Gastroesophageal sphincter (tissue), 4 donors: ENCODE data around the gene BPIFA3. TPM values are rescaled to one million over a fixed set of nuclear protein-coding genes. Genes with fewer than 3 reads are reported as not detected.

Experiments
- ATAC-seq: fragments of 150-250 bp; one replicate; pipeline ENCODE4 v1.9.1; 2016; ENCODE audit warnings: mild to moderate bottlenecking, moderate library complexity
- H3K27ac ChIP-seq, 4 donors: fragments of 200-600 bp; sonication (generic) in 3 of 4; 1 replicate in 3 of 4; 2 replicates in 1 of 4; pipeline ENCODE4 v1.5.1; 2016 to 2019
- H3K27me3 ChIP-seq: fragments of 200-600 bp; sonication (generic); one replicate; pipeline ENCODE4 v1.5.1; 2019
- H3K36me3 ChIP-seq, 2 donors: fragments of 200-600 bp; sonication (generic); one replicate each; pipeline ENCODE4 v1.5.1; 2019; ENCODE audit warnings: control low read depth in 1 of 2
- H3K4me1 ChIP-seq, 3 donors: fragments of 200-600 bp; sonication (generic); 1 replicate in 2 of 3; 2 replicates in 1 of 3; pipeline ENCODE4 v1.5.1; 2016 to 2019; ENCODE audit warnings: control low read depth in 2 of 3
- H3K4me3 ChIP-seq, 2 donors: fragments of 200-600 bp; sonication (generic); one replicate each; pipeline ENCODE4 v1.5.1; 2019; ENCODE audit warnings: mild to moderate bottlenecking in 1 of 2, moderate library complexity in 1 of 2
- H3K9me3 ChIP-seq, 3 donors: fragments of 200-600 bp; sonication (generic); one replicate each; pipeline ENCODE4 v1.5.1; 2017 to 2019; ENCODE audit warnings: control low read depth in 2 of 3
- EP300 ChIP-seq: sonication (generic); formaldehyde crosslinking; IDR thresholded peaks from one replicate; pipeline ENCODE4 v1.6.1; 2017; ENCODE audit warnings: antibody characterized with exemption, mild to moderate bottlenecking
- POLR2A ChIP-seq, 2 donors: fragments of 450-650 bp; IDR thresholded peaks; one replicate each; pipeline ENCODE4 v1.6.1; 2017; ENCODE audit warnings: antibody characterized with exemption in 2 of 2, mild to moderate bottlenecking in 2 of 2, moderate library complexity in 1 of 2
- POLR2AphosphoS5 ChIP-seq: sonication (generic); formaldehyde crosslinking; IDR thresholded peaks from one replicate; pipeline ENCODE4 v1.6.1; 2017; ENCODE audit warnings: antibody characterized with exemption
- WGBS, 2 donors: methylation state at CpG; one replicate each; pipeline ENCODE4 v1.1.5; 2018; ENCODE audit warnings: low coverage in 1 of 2; 5-methylcytosine and 5-hydroxymethylcytosine counted together
- total RNA-seq, 4 donors: library from RNA; depleted of rRNA; stranded (reverse); fragments of >200 nt; gene quantifications; one replicate each; pipeline ENCODE4 v1.1.0, GENCODE V29; 2016
- TF ChIP-seq, protein P1 (sequence below), 4 experiments: fragments of 200-600 bp in 2 of 4; fragments of 450-650 bp in 2 of 4; sonication (generic) in 1 of 4; IDR thresholded peaks; one replicate each; pipeline ENCODE4 v1.5.1; 2017 to 2019; ENCODE audit warnings: antibody characterized with exemption in 4 of 4, mild to moderate bottlenecking in 2 of 4, moderate library complexity in 2 of 4

The BPIFA3 gene
- total RNA-seq, 4 donors from 2014 or later: not detected

DNA sequence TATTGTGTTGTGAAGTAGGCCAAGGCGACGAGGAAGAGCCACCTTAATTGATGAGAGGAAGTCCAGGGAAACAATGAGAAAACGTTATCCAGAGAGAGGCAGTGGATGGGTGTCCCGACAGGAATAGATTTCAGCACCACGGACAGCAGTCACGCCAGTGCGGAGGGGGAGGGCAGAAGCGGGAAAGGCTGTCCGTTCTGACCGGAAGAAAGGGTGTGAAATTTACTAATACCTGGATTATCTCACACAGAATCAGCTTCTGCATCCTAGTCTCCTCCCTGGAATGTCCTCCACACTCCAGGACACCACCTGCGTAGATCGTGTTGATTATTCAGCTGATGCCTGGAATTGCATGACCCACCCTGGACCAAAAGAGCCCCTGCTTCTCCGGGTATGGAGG, 7.4 kb upstream of the BPIFA3 start:
- Histone ChIP-seq H3K4me3 (no peak overlapping the region), H3K36me3 (no peaks in the 10 kb centered on the region), H3K27me3 (peaks cover 70% of the 10 kb centered on the region), H3K4me1 (no peaks in the 10 kb centered on the region), H3K9me3 (no peaks in the 10 kb centered on the region), H3K27ac (no peak overlapping the region)
- TF ChIP-seq EP300 (no peak), POLR2AphosphoS5 (peak; percentile 18)
- TF ChIP-seq, protein P1, sequence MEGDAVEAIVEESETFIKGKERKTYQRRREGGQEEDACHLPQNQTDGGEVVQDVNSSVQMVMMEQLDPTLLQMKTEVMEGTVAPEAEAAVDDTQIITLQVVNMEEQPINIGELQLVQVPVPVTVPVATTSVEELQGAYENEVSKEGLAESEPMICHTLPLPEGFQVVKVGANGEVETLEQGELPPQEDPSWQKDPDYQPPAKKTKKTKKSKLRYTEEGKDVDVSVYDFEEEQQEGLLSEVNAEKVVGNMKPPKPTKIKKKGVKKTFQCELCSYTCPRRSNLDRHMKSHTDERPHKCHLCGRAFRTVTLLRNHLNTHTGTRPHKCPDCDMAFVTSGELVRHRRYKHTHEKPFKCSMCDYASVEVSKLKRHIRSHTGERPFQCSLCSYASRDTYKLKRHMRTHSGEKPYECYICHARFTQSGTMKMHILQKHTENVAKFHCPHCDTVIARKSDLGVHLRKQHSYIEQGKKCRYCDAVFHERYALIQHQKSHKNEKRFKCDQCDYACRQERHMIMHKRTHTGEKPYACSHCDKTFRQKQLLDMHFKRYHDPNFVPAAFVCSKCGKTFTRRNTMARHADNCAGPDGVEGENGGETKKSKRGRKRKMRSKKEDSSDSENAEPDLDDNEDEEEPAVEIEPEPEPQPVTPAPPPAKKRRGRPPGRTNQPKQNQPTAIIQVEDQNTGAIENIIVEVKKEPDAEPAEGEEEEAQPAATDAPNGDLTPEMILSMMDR (IDR thresholded peaks at IDR 0.05): no peak
- 2 to 7% methylated on average over 9 to 13 of the region's 13 CpGs for WGBS, 2 donors
- no peak for ATAC-seq

DNA sequence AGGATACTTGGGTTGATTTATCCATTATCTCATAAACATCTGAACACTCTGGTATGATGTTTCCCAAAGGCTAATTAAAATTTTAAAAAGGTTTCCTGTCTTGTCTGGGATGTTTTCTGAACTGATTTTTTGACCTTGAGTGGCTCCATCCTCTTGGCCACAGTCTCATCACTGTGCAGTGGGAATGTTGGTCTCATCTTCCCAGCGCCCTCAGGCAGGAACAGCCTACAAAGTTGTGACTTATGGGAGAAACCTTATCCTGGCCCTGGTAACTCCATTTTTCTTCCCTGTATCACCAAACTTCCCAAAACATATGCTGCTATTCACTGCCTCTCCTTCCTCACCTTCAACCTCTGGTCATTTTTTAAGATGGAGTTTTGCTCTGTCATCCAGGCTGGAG, 6.8 kb upstream of the BPIFA3 start:
- Histone ChIP-seq H3K27ac (no peak overlapping the region), H3K4me1 (no peaks in the 10 kb centered on the region), H3K36me3 (no peaks in the 10 kb centered on the region), H3K9me3 (no peaks in the 10 kb centered on the region), H3K4me3 (no peak overlapping the region), H3K27me3 (peaks cover 66% of the 10 kb centered on the region)
- TF ChIP-seq POLR2A (IDR thresholded peaks at IDR 0.05): no peak
- no peak for TF ChIP-seq EP300
- TF ChIP-seq POLR2AphosphoS5: no peak
- TF ChIP-seq, protein P1 (IDR thresholded peaks at IDR 0.05): no peak
- WGBS, 2 donors: 53 to 60% methylated on average over 1 of the region's 1 CpG
- no peak for ATAC-seq

GRCh38 chr20:33211817-33212424, 5.2 kb upstream of the BPIFA3 start:
- WGBS, 2 donors: 0 to 4% methylated on average over 2 of the region's 5 CpGs
- no peaks in the 10 kb centered on the region for H3K4me1 ChIP-seq
- no peaks in the 10 kb centered on the region for H3K36me3 ChIP-seq
- H3K27me3 ChIP-seq: peaks cover 68% of the 10 kb centered on the region
- H3K9me3 ChIP-seq: no peaks in the 10 kb centered on the region
- no peak overlapping the region for H3K27ac ChIP-seq
- H3K4me3 ChIP-seq: no peak overlapping the region
- no peak for TF ChIP-seq EP300
- TF ChIP-seq, protein P1 (IDR thresholded peaks at IDR 0.05): no peak
- TF ChIP-seq POLR2AphosphoS5: no peak
- no peak for TF ChIP-seq POLR2A (IDR thresholded peaks at IDR 0.05)
- ATAC-seq: no peak

- Histone ChIP-seq H3K4me3 (no peak overlapping the region), H3K27ac (no peak overlapping the region), H3K9me3 (no peaks in the 10 kb centered on the region), H3K27me3 (peaks cover 37% of the 10 kb centered on the region), H3K4me1 (no peaks in the 10 kb centered on the region), H3K36me3 (no peaks in the 10 kb centered on the region)
- 82 to 92% methylated on average over 4 of the region's 4 CpGs for WGBS, 2 donors
- TF ChIP-seq POLR2A (IDR thresholded peaks at IDR 0.05) (no peak), POLR2AphosphoS5 (no peak), EP300 (no peak)
- TF ChIP-seq, protein P1 (IDR thresholded peaks at IDR 0.05): no peak
- ATAC-seq: no peak
Observed at GRCh38 chr20:33224399-33224798, 7.2 kb downstream of the BPIFA3 start.

GRCh38 chr20:33229843-33230242, 12.7 kb downstream of the BPIFA3 start:
- no peaks in the 10 kb centered on the region for H3K9me3 ChIP-seq
- no peaks in the 10 kb centered on the region for H3K4me1 ChIP-seq
- 36 to 73% methylated on average over 2 of the region's 6 CpGs for WGBS, 2 donors
- H3K36me3 ChIP-seq: no peaks in the 10 kb centered on the region
- peaks cover 68% of the 10 kb centered on the region for H3K27me3 ChIP-seq
- no peak overlapping the region for H3K27ac ChIP-seq
- TF ChIP-seq, protein P1 (IDR thresholded peaks at IDR 0.05): no peak
- TF ChIP-seq POLR2AphosphoS5: no peak
- TF ChIP-seq POLR2A (IDR thresholded peaks at IDR 0.05): no peak
- no peak for TF ChIP-seq EP300
- H3K4me3 ChIP-seq: no peak overlapping the region
- no peak for ATAC-seq
